Endothelial cell (in vitro differentiated cells): ENCODE results near the gene RHBG. TPM values are rescaled to one million over a fixed set of nuclear protein-coding genes. Genes with fewer than 3 reads are reported as not detected.

Source experiments
- DNase-seq: peaks from one replicate; pipeline ENCODE4 v3.0.0; 2021; ENCODE audit warnings: low spot score
- H3K27ac Mint-ChIP-seq: one replicate; pipeline ENCODE4 v1.8.0; 2021; ENCODE audit warnings: mixed read lengths, inconsistent platforms; ENCODE audit not compliant: unreplicated experiment
- H3K27me3 Mint-ChIP-seq: one replicate; pipeline ENCODE4 v1.8.0; 2021; ENCODE audit warnings: mild to moderate bottlenecking, moderate library complexity, mixed read lengths, inconsistent platforms; ENCODE audit not compliant: unreplicated experiment
- H3K36me3 Mint-ChIP-seq: one replicate; pipeline ENCODE4 v1.8.0; 2021; ENCODE audit warnings: mild to moderate bottlenecking, low read depth, mixed read lengths, inconsistent platforms; ENCODE audit not compliant: unreplicated experiment
- H3K4me1 Mint-ChIP-seq: one replicate; pipeline ENCODE4 v1.8.0; 2021; ENCODE audit warnings: mild to moderate bottlenecking, mixed read lengths, inconsistent platforms; ENCODE audit not compliant: unreplicated experiment
- H3K4me3 Mint-ChIP-seq: one replicate; pipeline ENCODE4 v1.8.0; 2021; ENCODE audit warnings: mild to moderate bottlenecking, mixed read lengths, inconsistent platforms; ENCODE audit not compliant: unreplicated experiment
- H3K9me3 Mint-ChIP-seq: one replicate; pipeline ENCODE4 v1.8.0; 2021; ENCODE audit warnings: mixed read lengths, inconsistent platforms; ENCODE audit not compliant: unreplicated experiment
- CTCF ChIP-seq: fragments of 200-600 bp; sonication (generic); IDR thresholded peaks from one replicate; pipeline ENCODE4 v1.5.0; 2021; ENCODE audit warnings: antibody characterized with exemption; ENCODE audit not compliant: unreplicated experiment
- total RNA-seq: library from RNA; stranded (reverse); fragmentation: NEBNext Ultra II Directional; extraction: Animal tissue kit (Norgen Biotek cat#: 25700); gene quantifications from one replicate; pipeline ENCODE4 v1.2.1, GENCODE V29; 2021; ENCODE audit not compliant: unreplicated experiment

RHBG gene
- total RNA-seq, 1 donor from 2014 or later = not detected

DNA sequence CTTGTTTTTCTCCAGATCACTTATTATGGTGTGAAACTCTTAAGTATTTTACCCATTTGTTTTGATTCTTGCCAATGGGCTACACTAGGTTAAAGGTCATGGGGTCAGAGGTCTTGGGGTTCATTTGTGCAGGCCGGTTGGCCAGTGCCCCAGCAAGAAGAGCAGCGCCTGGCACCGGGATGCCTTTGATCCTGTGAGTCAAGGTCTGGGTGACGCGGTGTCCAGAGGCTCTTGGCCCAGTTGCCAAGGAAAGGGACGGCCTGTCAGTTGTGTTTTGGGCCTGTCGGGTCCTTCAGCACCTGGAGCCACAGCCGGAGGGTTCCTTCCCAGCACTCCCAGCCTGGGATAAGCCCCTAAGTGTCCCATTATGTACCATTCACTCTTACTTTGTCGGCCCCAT is 25.1 kb downstream of the RHBG start:
- no peaks in the 10 kb centered on the region for H3K27me3 Mint-ChIP-seq
- no peaks in the 10 kb centered on the region for H3K9me3 Mint-ChIP-seq
- H3K27ac Mint-ChIP-seq = no peak overlapping the region
- H3K36me3 Mint-ChIP-seq = peaks cover 3% of the 10 kb centered on the region
- H3K4me1 Mint-ChIP-seq = no peaks in the 10 kb centered on the region
- no peak for DNase-seq
- TF ChIP-seq CTCF = no peak
- no peak overlapping the region for H3K4me3 Mint-ChIP-seq

GRCh38 chr1:156394835-156395461 is 25.9 kb downstream of the RHBG start:
- no peak overlapping the region for H3K4me3 Mint-ChIP-seq
- H3K9me3 Mint-ChIP-seq = no peaks in the 10 kb centered on the region
- no peak overlapping the region for H3K27ac Mint-ChIP-seq
- H3K4me1 Mint-ChIP-seq = no peaks in the 10 kb centered on the region
- H3K27me3 Mint-ChIP-seq = no peaks in the 10 kb centered on the region
- peaks cover 3% of the 10 kb centered on the region for H3K36me3 Mint-ChIP-seq
- no peak for TF ChIP-seq CTCF
- DNase-seq = no peak

- no peak for DNase-seq
- no peak for TF ChIP-seq CTCF
- Mint-ChIP-seq H3K9me3 (no peaks in the 10 kb centered on the region), H3K4me1 (peaks cover 8% of the 10 kb centered on the region), H3K36me3 (peaks cover 3% of the 10 kb centered on the region), H3K27me3 (peaks cover 3% of the 10 kb centered on the region), H3K27ac (no peak overlapping the region), H3K4me3 (no peak overlapping the region)
Observed at GRCh38 chr1:156399355-156400125, 30.5 kb downstream of the RHBG start.

DNA sequence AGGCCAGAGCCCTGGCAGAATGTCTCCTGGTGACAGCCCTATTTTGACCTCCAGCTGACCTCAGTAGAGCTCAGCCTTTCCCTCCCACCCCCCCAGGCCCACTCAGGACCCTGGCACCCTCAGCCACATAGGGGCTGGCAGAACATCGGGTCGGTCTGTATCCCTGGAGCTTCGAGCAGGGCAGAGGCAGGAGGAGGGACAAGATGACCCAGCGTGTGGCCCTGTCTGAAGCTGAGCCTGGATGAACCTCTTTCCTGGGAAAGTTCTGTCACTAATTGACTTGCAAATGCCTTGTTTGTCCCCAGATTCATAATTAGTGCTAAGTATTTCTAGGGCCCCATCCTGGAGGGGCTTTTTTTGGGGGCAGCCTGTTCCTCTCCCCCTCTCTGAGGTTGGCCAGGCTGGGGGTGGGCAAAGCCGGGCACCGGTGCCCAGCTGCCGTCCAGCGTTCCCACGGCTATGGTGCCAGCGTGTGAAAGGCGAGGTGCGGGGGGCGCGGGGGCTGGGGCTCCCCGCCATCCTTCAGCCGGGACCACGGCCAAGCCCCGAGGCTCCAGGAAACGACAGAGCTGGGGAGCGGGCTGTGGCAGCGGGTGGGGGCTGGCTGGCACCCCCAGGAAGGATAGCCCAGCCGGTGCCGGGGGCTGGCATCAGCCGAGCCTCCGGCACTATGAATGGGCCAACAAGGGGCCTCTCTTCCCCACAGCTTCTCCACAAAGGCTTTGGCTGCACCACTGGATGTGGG is 31.4 kb downstream of the RHBG start:
- Mint-ChIP-seq H3K27ac (no peak overlapping the region), H3K36me3 (peaks cover 3% of the 10 kb centered on the region), H3K4me1 (peaks cover 8% of the 10 kb centered on the region), H3K27me3 (peaks cover 3% of the 10 kb centered on the region), H3K9me3 (no peaks in the 10 kb centered on the region), H3K4me3 (no peak overlapping the region)
- TF ChIP-seq CTCF = no peak
- no peak for DNase-seq
